Activated naive CD8-positive, alpha-beta T cell treated with anti-CD3 and anti-CD28 coated beads, Interleukin-2, amount 50 U/mL, for 24 hours (primary cell): ENCODE data around the gene CACNB2.
A peak's percentile ranks its signal among the peaks of the same experiment; 100 is the strongest.

ENCODE experiments used
- ATAC-seq: fragments of 150-1000 bp; cut with Tn5 transposase; one replicate; pipeline ENCODE4 v1.10.0; 2021
- DNase-seq: peaks from one replicate; pipeline ENCODE4 v3.0.0; 2021
- H3K27ac Mint-ChIP-seq: one replicate; pipeline ENCODE4 v1.8.0; 2021; ENCODE audit warnings: mild to moderate bottlenecking, mixed read lengths
- H3K27me3 Mint-ChIP-seq: one replicate; pipeline ENCODE4 v1.8.0; 2021; ENCODE audit warnings: mixed read lengths
- H3K36me3 Mint-ChIP-seq: one replicate; pipeline ENCODE4 v1.8.0; 2021; ENCODE audit warnings: low read depth, mixed read lengths
- H3K4me1 Mint-ChIP-seq: one replicate; pipeline ENCODE4 v1.8.0; 2021; ENCODE audit warnings: mixed read lengths
- H3K4me3 Mint-ChIP-seq: one replicate; pipeline ENCODE4 v1.8.0; 2021; ENCODE audit warnings: mild to moderate bottlenecking, moderate library complexity, mixed read lengths
- H3K9me3 Mint-ChIP-seq: one replicate; pipeline ENCODE4 v1.8.0; 2021; ENCODE audit warnings: mixed read lengths

The CACNB2 gene

DNA sequence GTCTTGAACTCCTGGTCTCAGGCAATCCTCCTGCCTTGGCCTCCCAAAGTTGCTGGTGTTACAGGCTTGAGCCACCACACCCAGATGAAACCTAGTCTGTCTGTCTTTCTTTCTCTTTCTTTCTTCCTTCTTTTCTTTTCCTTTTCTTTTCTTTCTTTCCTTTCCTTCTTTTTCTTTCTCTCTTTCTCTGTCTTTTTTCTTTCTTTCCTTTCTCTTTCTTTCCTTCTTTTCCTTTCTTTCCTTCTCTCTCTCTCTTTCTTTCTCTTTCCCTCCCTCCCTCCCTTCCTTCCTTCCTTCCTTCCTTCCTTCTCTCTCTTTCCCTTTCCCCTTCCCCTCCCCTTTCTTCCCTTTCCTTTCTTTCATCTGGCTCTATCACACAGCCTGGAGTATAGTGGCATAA, 185.2 kb downstream of the CACNB2 start:
- Mint-ChIP-seq H3K36me3 (no peaks in the 10 kb centered on the region), H3K4me3 (no peak overlapping the region), H3K27ac (no peak overlapping the region), H3K4me1 (no peaks in the 10 kb centered on the region), H3K27me3 (no peaks in the 10 kb centered on the region), H3K9me3 (no peaks in the 10 kb centered on the region)
- DNase-seq = no peak
- no peak for ATAC-seq

DNA sequence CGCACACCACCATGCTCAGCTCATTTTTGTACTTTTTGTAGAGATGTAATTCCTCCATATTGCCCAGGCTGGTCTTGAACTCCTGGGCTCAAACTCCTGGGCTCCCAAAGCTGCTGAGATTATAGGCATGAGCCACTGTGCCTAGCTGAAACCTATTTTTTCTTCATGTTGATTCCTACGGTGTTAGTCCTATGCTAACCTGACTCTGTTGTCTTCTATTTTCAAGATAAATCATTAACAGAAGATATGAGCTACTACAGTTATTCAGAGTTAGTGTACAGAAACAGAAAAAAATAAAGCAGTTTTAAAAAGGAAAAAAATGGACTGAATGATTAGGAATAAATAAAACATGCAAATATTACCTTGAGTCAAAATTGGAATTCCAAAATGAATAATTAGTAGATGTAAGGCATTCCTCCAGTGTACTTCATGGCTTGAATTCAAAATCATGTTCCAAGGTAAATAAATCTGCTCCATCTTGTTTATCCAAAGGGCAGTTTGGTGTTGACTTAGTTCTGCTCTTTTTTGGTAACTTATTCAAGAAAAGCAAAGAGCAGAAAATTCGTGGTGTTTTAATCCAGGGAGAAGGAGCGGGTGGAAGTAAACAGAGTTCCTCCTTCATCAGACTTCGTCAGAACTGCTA, 185.8 kb downstream of the CACNB2 start:
- no peaks in the 10 kb centered on the region for H3K27me3 Mint-ChIP-seq

GRCh38 chr10:18328941-18329340, 188.7 kb downstream of the CACNB2 start:
- DNase-seq = no peak

More for the DNA sequence above, 185.8 kb downstream of the CACNB2 start:
- H3K4me1 Mint-ChIP-seq = no peaks in the 10 kb centered on the region
- no peaks in the 10 kb centered on the region for H3K9me3 Mint-ChIP-seq
- H3K4me3 Mint-ChIP-seq = no peak overlapping the region
- H3K36me3 Mint-ChIP-seq = no peaks in the 10 kb centered on the region
- no peak for DNase-seq
- no peak overlapping the region for H3K27ac Mint-ChIP-seq
- ATAC-seq = no peak

DNA sequence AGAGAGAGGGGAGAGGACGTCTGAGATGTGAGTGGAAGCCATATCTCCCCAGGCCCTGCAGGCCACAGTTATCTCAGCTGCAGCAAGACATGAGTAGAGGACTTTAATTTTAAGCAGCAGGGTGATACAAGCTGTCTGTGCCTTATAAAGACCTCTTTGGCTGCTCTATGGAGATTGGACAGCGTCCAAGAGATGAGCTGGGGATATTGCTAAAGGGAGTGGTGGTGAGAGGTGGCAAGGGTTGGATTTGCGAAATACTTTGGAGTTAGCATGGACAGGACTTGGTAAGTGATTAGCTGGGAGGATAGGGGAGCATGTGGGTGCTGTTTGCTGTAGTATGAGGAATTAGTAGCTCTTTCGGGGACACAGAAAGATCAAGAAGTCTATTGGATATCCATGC, 191.8 kb downstream of the CACNB2 start:
- H3K36me3 Mint-ChIP-seq = no peaks in the 10 kb centered on the region
- DNase-seq (no peak), ATAC-seq (peak; percentile 10)
- no peaks in the 10 kb centered on the region for H3K4me1 Mint-ChIP-seq
- H3K9me3 Mint-ChIP-seq = no peaks in the 10 kb centered on the region
- no peak overlapping the region for H3K27ac Mint-ChIP-seq
- H3K27me3 Mint-ChIP-seq = no peaks in the 10 kb centered on the region
- H3K4me3 Mint-ChIP-seq = no peak overlapping the region

More at GRCh38 chr10:18328941-18329340, 188.7 kb downstream of the CACNB2 start:
- no peaks in the 10 kb centered on the region for H3K9me3 Mint-ChIP-seq
- ATAC-seq = no peak
- no peak overlapping the region for H3K27ac Mint-ChIP-seq
- H3K36me3 Mint-ChIP-seq = no peaks in the 10 kb centered on the region
- no peak overlapping the region for H3K4me3 Mint-ChIP-seq
- H3K27me3 Mint-ChIP-seq = no peaks in the 10 kb centered on the region
- H3K4me1 Mint-ChIP-seq = no peaks in the 10 kb centered on the region

GRCh38 chr10:18332484-18332883, 192.3 kb downstream of the CACNB2 start:
- no peaks in the 10 kb centered on the region for H3K36me3 Mint-ChIP-seq
- DNase-seq (no peak), ATAC-seq (no peak)
- H3K9me3 Mint-ChIP-seq = no peaks in the 10 kb centered on the region
- no peak overlapping the region for H3K27ac Mint-ChIP-seq
- no peak overlapping the region for H3K4me3 Mint-ChIP-seq
- no peaks in the 10 kb centered on the region for H3K27me3 Mint-ChIP-seq
- no peaks in the 10 kb centered on the region for H3K4me1 Mint-ChIP-seq

- Mint-ChIP-seq H3K9me3 (no peaks in the 10 kb centered on the region), H3K27ac (no peak overlapping the region), H3K4me3 (no peak overlapping the region), H3K36me3 (no peaks in the 10 kb centered on the region), H3K27me3 (no peaks in the 10 kb centered on the region), H3K4me1 (no peaks in the 10 kb centered on the region)
- no peak for ATAC-seq
- no peak for DNase-seq
These were observed 193.4 kb downstream of the CACNB2 start for GRCh38 chr10:18333621-18334020.

- Mint-ChIP-seq H3K27ac (no peak overlapping the region), H3K27me3 (no peaks in the 10 kb centered on the region), H3K4me1 (no peaks in the 10 kb centered on the region), H3K9me3 (no peaks in the 10 kb centered on the region), H3K4me3 (no peak overlapping the region), H3K36me3 (no peaks in the 10 kb centered on the region)
- DNase-seq (no peak), ATAC-seq (no peak)
These were observed 194.1 kb downstream of the CACNB2 start for GRCh38 chr10:18334116-18334867.

DNA sequence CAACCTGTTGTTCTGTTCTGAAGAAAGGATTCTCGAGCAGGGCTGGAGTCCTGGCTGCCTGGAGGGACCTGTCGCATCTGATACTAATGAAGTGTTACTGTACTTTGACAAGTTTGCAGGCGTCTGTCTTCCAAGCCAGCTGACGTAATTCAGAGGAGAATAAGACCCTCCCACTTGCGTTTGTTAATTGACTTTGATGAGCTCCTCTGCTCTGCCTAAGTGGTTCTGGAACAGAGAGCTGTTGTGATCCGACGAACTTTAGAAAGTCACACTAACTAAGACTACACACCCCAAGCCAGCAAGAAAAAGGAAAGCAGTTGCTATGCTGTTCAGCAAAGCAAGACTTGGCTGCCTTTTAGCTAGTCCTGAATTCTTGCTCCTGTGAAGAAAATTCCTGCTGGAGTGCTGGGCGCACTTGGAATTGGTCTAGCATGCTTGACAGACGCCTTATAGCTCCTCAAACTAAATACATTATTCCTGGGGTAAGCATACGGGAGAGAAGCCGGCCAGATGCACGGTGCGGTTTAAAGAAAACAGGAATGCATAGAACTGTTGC, 200.3 kb downstream of the CACNB2 start:
- H3K4me1 Mint-ChIP-seq = no peaks in the 10 kb centered on the region
- H3K36me3 Mint-ChIP-seq = no peaks in the 10 kb centered on the region
- no peaks in the 10 kb centered on the region for H3K27me3 Mint-ChIP-seq
- DNase-seq (no peak), ATAC-seq (no peak)
- H3K4me3 Mint-ChIP-seq = no peak overlapping the region
- no peaks in the 10 kb centered on the region for H3K9me3 Mint-ChIP-seq
- H3K27ac Mint-ChIP-seq = no peak overlapping the region

- Mint-ChIP-seq H3K36me3 (no peaks in the 10 kb centered on the region), H3K9me3 (no peaks in the 10 kb centered on the region), H3K27ac (no peak overlapping the region), H3K27me3 (no peaks in the 10 kb centered on the region), H3K4me1 (no peaks in the 10 kb centered on the region), H3K4me3 (no peak overlapping the region)
- ATAC-seq = no peak
- DNase-seq = no peak
These were observed 200.8 kb downstream of the CACNB2 start for GRCh38 chr10:18341055-18341454.

DNA sequence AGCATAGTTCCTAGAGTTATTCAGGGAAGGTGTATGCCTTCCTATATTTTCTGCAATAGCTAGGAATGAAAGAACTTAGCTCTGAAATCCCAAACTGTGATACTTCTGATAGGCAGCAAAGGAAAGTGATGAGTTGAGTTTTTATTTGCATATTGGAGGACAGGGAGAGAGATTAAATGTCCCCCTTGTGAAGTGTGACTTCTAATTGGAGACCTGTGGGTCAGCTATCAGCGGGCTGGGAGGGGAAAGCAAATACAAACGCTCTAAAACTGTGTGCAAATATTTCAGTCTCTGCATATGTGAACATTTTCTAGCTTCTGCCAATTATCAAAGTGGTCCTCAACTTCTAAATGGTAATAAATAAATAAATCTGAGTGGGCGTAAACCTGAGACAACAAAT, 203.3 kb downstream of the CACNB2 start:
- Mint-ChIP-seq H3K36me3 (no peaks in the 10 kb centered on the region), H3K4me1 (no peaks in the 10 kb centered on the region)

DNA sequence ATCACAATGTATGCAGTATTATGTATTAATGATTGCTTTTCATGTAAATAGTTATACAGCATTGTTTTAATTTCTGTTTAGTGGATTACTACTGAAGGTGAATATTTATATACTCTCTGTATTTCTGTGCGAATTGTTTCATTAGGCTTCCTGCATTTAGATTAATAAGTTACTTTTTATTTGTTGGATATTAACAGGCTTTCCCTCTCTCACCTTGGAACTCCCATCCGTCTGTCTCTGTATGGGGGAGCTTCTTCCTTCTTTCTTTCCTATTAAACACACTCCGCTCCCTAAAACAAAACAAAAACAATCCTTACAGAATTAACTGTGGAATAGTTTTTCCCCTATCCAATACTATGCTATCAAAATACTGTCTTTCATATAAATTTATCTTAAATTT, 205.1 kb downstream of the CACNB2 start:
- H3K9me3 Mint-ChIP-seq = no peaks in the 10 kb centered on the region
- H3K4me1 Mint-ChIP-seq = no peaks in the 10 kb centered on the region
- no peaks in the 10 kb centered on the region for H3K27me3 Mint-ChIP-seq
- H3K4me3 Mint-ChIP-seq = no peak overlapping the region
- H3K36me3 Mint-ChIP-seq = no peaks in the 10 kb centered on the region
- no peak overlapping the region for H3K27ac Mint-ChIP-seq
- DNase-seq (no peak), ATAC-seq (no peak)

More for the DNA sequence above, 203.3 kb downstream of the CACNB2 start:
- Mint-ChIP-seq H3K27ac (no peak overlapping the region), H3K4me3 (no peak overlapping the region), H3K27me3 (no peaks in the 10 kb centered on the region), H3K9me3 (no peaks in the 10 kb centered on the region)
- ATAC-seq = no peak
- DNase-seq = no peak

GRCh38 chr10:18350340-18350739, 210.1 kb downstream of the CACNB2 start:
- no peaks in the 10 kb centered on the region for H3K4me1 Mint-ChIP-seq
- no peaks in the 10 kb centered on the region for H3K27me3 Mint-ChIP-seq
- no peaks in the 10 kb centered on the region for H3K36me3 Mint-ChIP-seq
- DNase-seq (no peak), ATAC-seq (no peak)
- no peaks in the 10 kb centered on the region for H3K9me3 Mint-ChIP-seq
- no peak overlapping the region for H3K27ac Mint-ChIP-seq
- H3K4me3 Mint-ChIP-seq = no peak overlapping the region

DNA sequence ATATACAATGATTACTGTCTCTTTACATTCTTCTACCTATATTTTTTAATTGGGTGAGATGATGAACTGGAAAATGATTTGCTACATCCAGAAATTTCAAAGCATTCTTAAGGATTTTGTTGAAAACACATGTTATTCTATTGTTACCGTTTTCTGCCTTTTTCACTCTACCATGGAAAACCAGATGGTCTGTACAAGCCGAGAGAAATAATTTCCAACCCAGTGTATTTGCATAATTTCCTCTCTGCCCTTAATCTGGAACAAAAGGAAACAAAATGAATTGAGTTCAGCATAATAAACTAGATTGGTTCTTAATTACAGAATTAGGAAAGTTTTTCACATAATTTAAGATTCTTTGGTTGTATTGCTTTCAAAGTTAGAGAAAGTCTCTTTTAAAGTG, 211.2 kb downstream of the CACNB2 start:
- Mint-ChIP-seq H3K36me3 (no peaks in the 10 kb centered on the region), H3K4me3 (no peak overlapping the region), H3K27me3 (no peaks in the 10 kb centered on the region), H3K9me3 (no peaks in the 10 kb centered on the region), H3K27ac (no peak overlapping the region), H3K4me1 (no peaks in the 10 kb centered on the region)
- DNase-seq = no peak
- no peak for ATAC-seq

GRCh38 chr10:18352175-18352574, 212.0 kb downstream of the CACNB2 start:
- DNase-seq = no peak
- no peaks in the 10 kb centered on the region for H3K4me1 Mint-ChIP-seq
- no peak overlapping the region for H3K27ac Mint-ChIP-seq
- H3K27me3 Mint-ChIP-seq = no peaks in the 10 kb centered on the region
- no peaks in the 10 kb centered on the region for H3K9me3 Mint-ChIP-seq
- no peaks in the 10 kb centered on the region for H3K36me3 Mint-ChIP-seq
- ATAC-seq = no peak
- no peak overlapping the region for H3K4me3 Mint-ChIP-seq

- Mint-ChIP-seq H3K4me3 (no peak overlapping the region), H3K27ac (no peak overlapping the region), H3K27me3 (peaks cover 2% of the 10 kb centered on the region), H3K9me3 (no peaks in the 10 kb centered on the region), H3K4me1 (no peaks in the 10 kb centered on the region), H3K36me3 (no peaks in the 10 kb centered on the region)
- DNase-seq = no peak
- no peak for ATAC-seq
These were observed 219.6 kb downstream of the CACNB2 start for GRCh38 chr10:18359812-18360211.
